ENCODE results near the gene ACTR1B. TPM values are rescaled to one million over a fixed set of nuclear protein-coding genes. Genes with fewer than 3 reads are reported as not detected.
A peak's percentile ranks its signal among the peaks of the same experiment; 100 is the strongest.

Gene ACTR1B
- total RNA-seq, 1 experiment from 2014 or later: 33.8 TPM

- no peaks in the 10 kb centered on the region; a peak in 1 of 5 replicates for H3K9me3 Mint-ChIP-seq
- Histone ChIP-seq H3K27ac (ENCODE audit: insufficient read length, low read depth, low read length) (no peak overlapping the region), H2AFZ (ENCODE audit: low read length) (no peak overlapping the region), H3K79me1 (ENCODE audit: insufficient read depth, low read depth, low read length, poor library complexity, severe bottlenecking) (peaks cover 4% of the 10 kb centered on the region), H4K8ac (replicated peaks; ENCODE audit: insufficient read length, low read depth, low read length) (no peak overlapping the region), H3K4me2 (ENCODE audit: insufficient read depth, insufficient read length, low read length) (peak overlapping the region; percentile 99), H4K5ac (ENCODE audit: insufficient read length, low read depth, low read length) (no peak overlapping the region), H3K23ac (ENCODE audit: insufficient read length, low read depth, low read length) (no peak overlapping the region), H3T11ph (ENCODE audit: low read length) (no peak overlapping the region), H3K27me3 (ENCODE audit: insufficient read depth, low read length) (no peaks in the 10 kb centered on the region), H2BK120ac (ENCODE audit: low read depth, low read length, poor library complexity, severe bottlenecking) (no peak overlapping the region), H2BK15ac (ENCODE audit: low read depth, low read length) (no peak overlapping the region), H3K4me1 (ENCODE audit: insufficient read depth, low read length) (no peaks in the 10 kb centered on the region; the same call in 1 of the 2 replicates), H3K9me3 (ENCODE audit: control insufficient read depth, low read depth, low read length) (no peaks in the 10 kb centered on the region), H2BK20ac (ENCODE audit: low read depth, low read length, poor library complexity, severe bottlenecking) (no peak overlapping the region), H3K18ac (ENCODE audit: insufficient read length, low read depth, low read length) (no peak overlapping the region), H2BK5ac (ENCODE audit: insufficient read length, low read length) (no peak overlapping the region), H3K14ac (ENCODE audit: insufficient read depth, low read length) (peak overlapping the region; percentile 77), H3K79me2 (ENCODE audit: insufficient read depth, low read length) (peaks cover 4% of the 10 kb centered on the region; the same call in 1 of the 2 replicates), H2BK12ac (ENCODE audit: insufficient read length, low read depth, low read length) (no peak overlapping the region), H4K91ac (ENCODE audit: insufficient read length, low read depth, low read length) (no peak overlapping the region), H2AK5ac (ENCODE audit: insufficient read length, low read length) (no peak overlapping the region), H3K9ac (ENCODE audit: extremely low read depth, insufficient read length, low read length) (peak overlapping the region; percentile 66), H3K23me2 (ENCODE audit: insufficient read length, low read depth, low read length, poor library complexity, severe bottlenecking) (peaks cover 12% of the 10 kb centered on the region), H4K20me1 (ENCODE audit: control insufficient read depth, insufficient read depth, insufficient read length) (no peaks in the 10 kb centered on the region), H3K56ac (ENCODE audit: insufficient read length, low read depth, low read length) (no peak overlapping the region), H3K4ac (ENCODE audit: low read depth, low read length) (no peak overlapping the region)
- no peak for DNase-seq
- WGBS (ENCODE audit: extremely low coverage, insufficient read length, low lambda C conversion rate): no CpG with 5 or more reads among the region's 46 CpGs
- TF ChIP-seq CTCF (conservative IDR thresholded peaks at IDR 0.05): no peak
- H3K4me1 Mint-ChIP-seq: peaks cover 18 to 19% of the 10 kb centered on the region in 2 experiments
- H3K27ac Mint-ChIP-seq: no peak overlapping the region; a peak in 1 of 7 replicates
- H3K27me3 Mint-ChIP-seq (ENCODE audit: low read depth): no peaks in the 10 kb centered on the region
- peaks cover 7 to 16% (median 8%) of the 10 kb centered on the region in 3 experiments for H3K36me3 Mint-ChIP-seq (ENCODE audit: insufficient read depth in 1 of 3, low read depth in 3 of 3)
- H3K4me3 Mint-ChIP-seq: peak overlapping the region; percentile 90 to 92
Observed at GRCh38 chr2:97663626-97663961, 250 bp downstream of the ACTR1B start.
